ENCODE data around the gene FARP1.

The FARP1 gene

DNA sequence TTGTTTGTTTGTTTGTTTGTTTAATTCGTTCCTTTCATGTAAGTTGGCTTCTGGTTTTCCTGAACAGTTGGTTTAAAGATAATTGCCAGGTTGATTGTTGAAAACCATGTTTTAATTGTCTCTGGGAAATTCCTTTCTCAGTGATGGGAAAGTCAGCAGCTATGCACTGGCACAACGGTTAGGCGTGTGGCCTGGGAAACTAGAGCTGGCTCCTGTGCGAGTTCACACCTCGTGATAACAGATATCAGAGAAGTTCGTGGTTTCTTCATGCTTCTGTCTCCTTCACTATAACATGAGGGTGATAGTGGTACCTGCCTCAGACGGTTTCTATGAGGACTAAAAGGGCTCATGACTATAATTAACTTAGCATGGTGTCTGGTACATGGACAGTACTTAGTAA, 280.5 kb downstream of the FARP1 start:
- no peak overlapping the region for H3K27ac ChIP-seq (ENCODE audit: insufficient read depth in 1 of 2, low read depth in 1 of 2, low read length in 2 of 2, poor library complexity in 1 of 2, severe bottlenecking in 2 of 2)
- no peaks in the 10 kb centered on the region for H3K27me3 ChIP-seq (replicated peaks in 2 of 5; ENCODE audit: control insufficient read depth in 4 of 5, insufficient read depth in 5 of 5, low read length in 4 of 5)
- H3K36me3 ChIP-seq (ENCODE audit: control insufficient read depth in 4 of 4, insufficient read depth in 4 of 4, low read length in 3 of 4) = no peaks in the 10 kb centered on the region
- CTCF ChIA-PET = no interaction called here
- WGBS (ENCODE audit: insufficient coverage) = 100% methylated on average over 5 of the region's 7 CpGs
- DNase-seq = no peak
- H3K4me3 ChIP-seq (ENCODE audit: control insufficient read depth in 1 of 7, extremely low read depth in 1 of 7, insufficient read depth in 4 of 7, low read depth in 2 of 7, low read length in 6 of 7) = no peak overlapping the region
- no peaks in the 10 kb centered on the region for H3K4me1 ChIP-seq (ENCODE audit: control extremely low read depth in 1 of 4, control insufficient read depth in 4 of 4, insufficient read depth in 4 of 4, low read length in 3 of 4)
- no peaks in the 10 kb centered on the region for H3K9me3 ChIP-seq (ENCODE audit: control extremely low read depth in 1 of 5, control insufficient read depth in 4 of 5, insufficient read depth in 2 of 5, low read depth in 1 of 5, low read length in 4 of 5)
- POLR2A ChIA-PET = no interaction called here

DNA sequence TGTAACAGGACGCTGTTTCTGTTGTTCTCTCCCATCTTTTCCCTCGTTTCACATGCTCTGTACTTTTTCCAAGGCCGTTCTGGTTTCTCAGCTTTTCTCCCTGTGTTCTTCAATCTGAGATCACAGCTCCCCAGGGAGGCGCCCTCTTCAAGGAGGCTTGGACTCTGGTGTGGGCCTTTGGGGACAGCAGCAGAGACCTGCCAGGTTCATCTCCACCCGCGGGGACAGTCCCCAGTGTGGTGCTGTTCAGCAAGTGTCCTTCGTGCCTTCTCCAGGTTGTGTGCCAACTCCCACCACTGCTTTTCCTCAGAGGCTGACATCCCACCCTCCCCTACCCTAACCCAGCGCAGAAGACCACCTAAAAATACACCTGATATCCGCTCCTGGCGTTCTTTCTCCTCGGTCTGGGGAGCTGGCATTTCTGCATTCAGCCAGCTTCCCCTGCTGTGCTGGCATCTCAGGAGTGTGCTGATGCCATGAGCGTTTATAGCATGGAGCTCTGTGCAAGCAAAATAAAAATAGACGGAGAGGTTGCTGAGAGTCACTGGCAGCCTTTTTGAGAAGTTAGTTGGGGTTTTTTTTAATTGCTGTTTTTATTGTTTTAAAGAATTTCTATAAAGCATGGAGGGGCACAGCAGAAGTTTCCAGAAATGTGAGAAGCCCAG, 284.6 kb downstream of the FARP1 start:
- Histone ChIP-seq H3K4me1 (ENCODE audit: control extremely low read depth in 1 of 4, control insufficient read depth in 4 of 4, insufficient read depth in 4 of 4, low read length in 3 of 4) (no peaks in the 10 kb centered on the region), H3K27me3 (replicated peaks in 2 of 5; ENCODE audit: control insufficient read depth in 4 of 5, insufficient read depth in 5 of 5, low read length in 4 of 5) (no peaks in the 10 kb centered on the region), H3K4me3 (ENCODE audit: control insufficient read depth in 1 of 7, extremely low read depth in 1 of 7, insufficient read depth in 4 of 7, low read depth in 2 of 7, low read length in 6 of 7) (no peak overlapping the region), H3K36me3 (ENCODE audit: control insufficient read depth in 4 of 4, insufficient read depth in 4 of 4, low read length in 3 of 4) (no peaks in the 10 kb centered on the region), H3K9me3 (ENCODE audit: control extremely low read depth in 1 of 5, control insufficient read depth in 4 of 5, insufficient read depth in 2 of 5, low read depth in 1 of 5, low read length in 4 of 5) (no peaks in the 10 kb centered on the region), H3K27ac (ENCODE audit: insufficient read depth in 1 of 2, low read depth in 1 of 2, low read length in 2 of 2, poor library complexity in 1 of 2, severe bottlenecking in 2 of 2) (no peak overlapping the region)
- no peak for DNase-seq
- ChIA-PET POLR2A (no interaction called here), CTCF (no interaction called here)
- 99% methylated on average over 9 of the region's 13 CpGs for WGBS (ENCODE audit: insufficient coverage)

DNA sequence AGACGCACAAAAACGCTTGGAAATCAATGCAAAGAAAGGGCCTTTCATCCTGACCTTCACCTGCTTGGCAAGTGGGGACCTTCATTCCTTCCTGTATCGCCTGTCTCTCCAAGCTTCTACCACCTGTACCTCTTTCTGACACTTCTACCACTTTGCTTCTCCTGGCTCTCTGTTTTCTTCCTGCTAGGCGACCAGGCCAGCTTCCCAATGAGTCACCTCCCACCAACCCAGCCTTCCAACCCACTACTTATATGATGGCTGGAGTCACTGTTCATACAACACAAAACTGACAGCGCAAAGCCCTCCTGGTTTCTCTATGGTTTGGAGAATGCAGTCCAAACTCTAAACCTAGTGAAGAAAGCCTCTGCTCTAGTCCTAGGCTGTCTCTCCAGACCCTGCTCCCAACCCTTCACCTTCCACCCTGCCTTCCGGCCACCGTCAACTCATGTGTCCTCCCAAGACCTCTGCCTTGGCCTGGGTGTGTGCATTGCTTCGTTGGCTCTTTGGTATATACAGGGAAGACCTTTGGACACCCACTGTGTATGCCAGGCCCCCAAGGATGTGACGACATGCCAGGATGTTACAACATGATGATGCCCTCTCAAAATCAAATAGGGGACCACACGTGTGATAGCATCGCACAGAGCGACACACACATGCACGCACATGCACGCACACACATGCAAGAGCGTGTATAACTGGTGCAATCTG, 285.5 kb downstream of the FARP1 start:
- WGBS (ENCODE audit: insufficient coverage) = over 99% methylated on average over 11 of the region's 15 CpGs
- no peaks in the 10 kb centered on the region for H3K4me1 ChIP-seq (ENCODE audit: control extremely low read depth in 1 of 4, control insufficient read depth in 4 of 4, insufficient read depth in 4 of 4, low read length in 3 of 4)
- no peak overlapping the region for H3K4me3 ChIP-seq (ENCODE audit: control insufficient read depth in 1 of 7, extremely low read depth in 1 of 7, insufficient read depth in 4 of 7, low read depth in 2 of 7, low read length in 6 of 7)
- H3K27me3 ChIP-seq (replicated peaks in 2 of 5; ENCODE audit: control insufficient read depth in 4 of 5, insufficient read depth in 5 of 5, low read length in 4 of 5) = no peaks in the 10 kb centered on the region
- H3K9me3 ChIP-seq (ENCODE audit: control extremely low read depth in 1 of 5, control insufficient read depth in 4 of 5, insufficient read depth in 2 of 5, low read depth in 1 of 5, low read length in 4 of 5) = no peaks in the 10 kb centered on the region
- H3K36me3 ChIP-seq (ENCODE audit: control insufficient read depth in 4 of 4, insufficient read depth in 4 of 4, low read length in 3 of 4) = no peaks in the 10 kb centered on the region
- ChIA-PET POLR2A (no interaction called here), CTCF (interaction anchor here (0.6 kb wide), 1 partner anchor 951 kb away, joined by 3 read pairs; no protein-coding TSS in a partner anchor)
- no peak overlapping the region for H3K27ac ChIP-seq (ENCODE audit: insufficient read depth in 1 of 2, low read depth in 1 of 2, low read length in 2 of 2, poor library complexity in 1 of 2, severe bottlenecking in 2 of 2)
- DNase-seq = no peak

DNA sequence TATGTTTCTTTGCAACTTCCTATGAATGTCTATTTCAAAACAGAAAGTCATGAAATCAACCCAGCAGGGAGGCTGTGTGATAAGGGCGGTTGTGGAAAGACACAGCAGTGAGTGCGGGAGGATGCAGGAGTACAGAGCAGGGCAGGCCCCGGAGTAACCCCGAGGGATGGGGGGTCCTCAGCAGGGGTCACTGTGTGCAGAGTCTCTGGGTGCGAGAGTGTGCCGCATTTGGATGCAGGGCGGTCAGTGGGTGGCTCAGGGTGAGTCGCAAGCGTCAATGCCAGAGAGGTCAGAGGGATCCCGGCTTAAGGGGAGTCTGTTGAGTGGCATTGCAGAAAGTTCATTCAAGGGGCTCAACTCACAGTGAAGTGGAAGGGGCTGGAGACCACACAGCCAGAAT, 286.2 kb downstream of the FARP1 start:
- Histone ChIP-seq H3K9me3 (ENCODE audit: control extremely low read depth in 1 of 5, control insufficient read depth in 4 of 5, insufficient read depth in 2 of 5, low read depth in 1 of 5, low read length in 4 of 5) (no peaks in the 10 kb centered on the region), H3K4me3 (ENCODE audit: control insufficient read depth in 1 of 7, extremely low read depth in 1 of 7, insufficient read depth in 4 of 7, low read depth in 2 of 7, low read length in 6 of 7) (no peak overlapping the region), H3K27me3 (replicated peaks in 2 of 5; ENCODE audit: control insufficient read depth in 4 of 5, insufficient read depth in 5 of 5, low read length in 4 of 5) (no peaks in the 10 kb centered on the region), H3K27ac (ENCODE audit: insufficient read depth in 1 of 2, low read depth in 1 of 2, low read length in 2 of 2, poor library complexity in 1 of 2, severe bottlenecking in 2 of 2) (no peak overlapping the region), H3K36me3 (ENCODE audit: control insufficient read depth in 4 of 4, insufficient read depth in 4 of 4, low read length in 3 of 4) (no peaks in the 10 kb centered on the region), H3K4me1 (ENCODE audit: control extremely low read depth in 1 of 4, control insufficient read depth in 4 of 4, insufficient read depth in 4 of 4, low read length in 3 of 4) (no peaks in the 10 kb centered on the region)
- WGBS (ENCODE audit: insufficient coverage) = 97% methylated on average over 9 of the region's 10 CpGs
- POLR2A ChIA-PET = no interaction called here
- DNase-seq = no peak
- CTCF ChIA-PET = no interaction called here

DNA sequence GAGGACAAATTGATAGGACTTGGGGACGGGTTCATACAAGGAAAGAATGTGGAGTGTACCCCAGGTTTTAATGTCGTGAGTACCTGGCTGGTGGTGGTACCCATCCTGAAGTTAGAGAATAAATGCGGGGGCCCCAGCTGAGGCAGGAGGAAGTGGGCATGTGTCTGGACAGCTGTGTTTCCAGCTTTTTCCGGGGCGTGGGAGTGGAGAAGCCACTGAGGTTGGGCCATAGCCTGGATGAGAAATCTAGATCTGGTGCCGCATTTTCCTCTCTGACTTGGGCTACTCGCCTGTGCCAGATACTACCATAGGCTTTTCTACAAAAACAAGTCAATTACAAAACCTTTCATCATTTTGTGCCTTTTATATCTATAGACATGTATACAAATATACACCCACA, 286.6 kb downstream of the FARP1 start:
- H3K27ac ChIP-seq (ENCODE audit: insufficient read depth in 1 of 2, low read depth in 1 of 2, low read length in 2 of 2, poor library complexity in 1 of 2, severe bottlenecking in 2 of 2) = no peak overlapping the region
- no peak for DNase-seq
- CTCF ChIA-PET = interaction anchor here (1.2 kb wide), 1 partner anchor 239 kb away, joined by 3 read pairs; no protein-coding TSS in a partner anchor
- H3K27me3 ChIP-seq (replicated peaks in 2 of 5; ENCODE audit: control insufficient read depth in 4 of 5, insufficient read depth in 5 of 5, low read length in 4 of 5) = no peaks in the 10 kb centered on the region
- no peaks in the 10 kb centered on the region for H3K4me1 ChIP-seq (ENCODE audit: control extremely low read depth in 1 of 4, control insufficient read depth in 4 of 4, insufficient read depth in 4 of 4, low read length in 3 of 4)
- H3K36me3 ChIP-seq (ENCODE audit: control insufficient read depth in 4 of 4, insufficient read depth in 4 of 4, low read length in 3 of 4) = no peaks in the 10 kb centered on the region
- H3K9me3 ChIP-seq (ENCODE audit: control extremely low read depth in 1 of 5, control insufficient read depth in 4 of 5, insufficient read depth in 2 of 5, low read depth in 1 of 5, low read length in 4 of 5) = no peaks in the 10 kb centered on the region
- no peak overlapping the region for H3K4me3 ChIP-seq (ENCODE audit: control insufficient read depth in 1 of 7, extremely low read depth in 1 of 7, insufficient read depth in 4 of 7, low read depth in 2 of 7, low read length in 6 of 7)
- WGBS (ENCODE audit: insufficient coverage) = 93% methylated on average over 3 of the region's 7 CpGs
- POLR2A ChIA-PET = no interaction called here

DNA sequence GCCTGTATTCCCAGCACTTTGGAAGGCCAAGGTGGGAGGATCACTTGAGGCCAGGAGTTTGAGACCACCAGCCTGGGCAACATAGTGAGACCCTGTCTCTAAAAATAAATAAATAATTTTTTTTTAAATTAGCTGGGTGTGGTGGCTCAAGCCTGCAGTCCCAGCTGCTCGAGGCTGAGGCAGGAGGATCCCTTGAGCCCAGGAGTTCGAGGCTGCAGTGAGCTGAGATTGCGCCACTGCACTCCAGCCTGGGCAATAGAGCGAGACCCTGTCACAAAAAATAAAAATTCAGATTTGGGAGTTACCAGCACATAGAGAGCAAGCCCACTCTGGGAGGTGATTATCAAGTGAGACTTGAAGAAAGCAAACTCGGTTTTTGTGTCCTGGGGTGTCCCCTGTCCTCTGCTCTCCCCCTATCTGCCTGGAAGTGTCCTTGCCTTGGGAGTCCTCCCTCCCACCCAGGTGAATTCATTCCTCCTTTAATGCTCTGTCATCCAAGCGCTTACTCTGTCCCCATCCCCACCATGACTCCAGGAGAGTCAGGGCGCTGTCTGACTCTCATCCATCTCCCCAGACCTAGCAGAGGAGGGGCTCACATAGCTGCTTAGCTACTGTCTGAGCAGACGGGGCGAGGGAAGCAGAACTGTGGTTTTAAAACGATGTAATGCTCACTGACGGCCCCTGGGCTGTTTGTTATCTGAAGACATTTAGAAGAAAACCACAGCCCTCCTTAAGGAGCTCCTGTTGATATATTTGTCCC, 287.3 kb downstream of the FARP1 start:
- 77% methylated on average over 10 of the region's 11 CpGs for WGBS (ENCODE audit: insufficient coverage)
- Histone ChIP-seq H3K27me3 (replicated peaks in 2 of 5; ENCODE audit: control insufficient read depth in 4 of 5, insufficient read depth in 5 of 5, low read length in 4 of 5) (no peaks in the 10 kb centered on the region), H3K36me3 (ENCODE audit: control insufficient read depth in 4 of 4, insufficient read depth in 4 of 4, low read length in 3 of 4) (no peaks in the 10 kb centered on the region), H3K9me3 (ENCODE audit: control extremely low read depth in 1 of 5, control insufficient read depth in 4 of 5, insufficient read depth in 2 of 5, low read depth in 1 of 5, low read length in 4 of 5) (no peaks in the 10 kb centered on the region), H3K4me1 (ENCODE audit: control extremely low read depth in 1 of 4, control insufficient read depth in 4 of 4, insufficient read depth in 4 of 4, low read length in 3 of 4) (no peaks in the 10 kb centered on the region), H3K4me3 (ENCODE audit: control insufficient read depth in 1 of 7, extremely low read depth in 1 of 7, insufficient read depth in 4 of 7, low read depth in 2 of 7, low read length in 6 of 7) (no peak overlapping the region), H3K27ac (ENCODE audit: insufficient read depth in 1 of 2, low read depth in 1 of 2, low read length in 2 of 2, poor library complexity in 1 of 2, severe bottlenecking in 2 of 2) (no peak overlapping the region)
- DNase-seq = no peak
- ChIA-PET CTCF (interaction anchor here (1.2 kb wide), 2 partner anchors 17 to 238 kb away, joined by 3 read pairs; no protein-coding TSS in a partner anchor), POLR2A (no interaction called here)

DNA sequence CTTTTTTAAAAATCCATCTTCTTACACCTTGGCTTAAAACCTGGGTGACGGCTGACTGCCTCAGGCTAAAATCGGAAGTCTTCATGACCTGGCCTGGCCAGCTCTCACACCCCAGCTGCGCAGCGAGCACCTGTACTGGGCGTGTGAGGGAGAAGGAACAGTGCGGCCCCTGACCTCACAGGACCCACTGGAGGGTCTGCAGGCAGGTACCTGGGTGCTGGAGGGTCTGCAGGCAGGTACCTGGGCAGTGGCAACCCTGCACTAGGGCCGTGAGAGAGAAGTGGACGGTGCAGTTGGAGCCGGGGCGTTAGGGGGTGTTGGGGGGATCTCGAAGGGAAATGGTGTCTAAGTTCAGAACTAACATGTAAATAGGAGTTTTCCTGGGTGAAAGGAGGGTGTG, 289.7 kb downstream of the FARP1 start:
- Histone ChIP-seq H3K4me3 (ENCODE audit: control insufficient read depth in 1 of 7, extremely low read depth in 1 of 7, insufficient read depth in 4 of 7, low read depth in 2 of 7, low read length in 6 of 7) (no peak overlapping the region), H3K9me3 (ENCODE audit: control extremely low read depth in 1 of 5, control insufficient read depth in 4 of 5, insufficient read depth in 2 of 5, low read depth in 1 of 5, low read length in 4 of 5) (no peaks in the 10 kb centered on the region), H3K36me3 (ENCODE audit: control insufficient read depth in 4 of 4, insufficient read depth in 4 of 4, low read length in 3 of 4) (no peaks in the 10 kb centered on the region), H3K27ac (ENCODE audit: insufficient read depth in 1 of 2, low read depth in 1 of 2, low read length in 2 of 2, poor library complexity in 1 of 2, severe bottlenecking in 2 of 2) (no peak overlapping the region), H3K4me1 (ENCODE audit: control extremely low read depth in 1 of 4, control insufficient read depth in 4 of 4, insufficient read depth in 4 of 4, low read length in 3 of 4) (no peaks in the 10 kb centered on the region), H3K27me3 (replicated peaks in 2 of 5; ENCODE audit: control insufficient read depth in 4 of 5, insufficient read depth in 5 of 5, low read length in 4 of 5) (no peaks in the 10 kb centered on the region)
- ChIA-PET POLR2A (no interaction called here), CTCF (interaction anchor here (1.8 kb wide), 1 partner anchor 13 kb away, joined by 4 read pairs; no protein-coding TSS in a partner anchor)
- no peak for DNase-seq
- 100% methylated on average over 11 of the region's 11 CpGs for WGBS (ENCODE audit: insufficient coverage)
